HepG2 (cell line): ENCODE data around the gene SLCO2B1. TPM values are rescaled to one million over a fixed set of nuclear protein-coding genes. Genes with fewer than 3 reads are reported as not detected.
A peak's percentile ranks its signal among the peaks of the same experiment; 100 is the strongest.

ENCODE experiments used
- GPN1 ChIP-seq: sonication (generic); formaldehyde crosslinking; IDR thresholded peaks from 2 replicates; pipeline ENCODE4 v1.5.1; 2020; ENCODE audit warnings: missing genetic modification reagents, borderline replicate concordance
- HOXA9 ChIP-seq: sonication (generic); formaldehyde crosslinking; IDR thresholded peaks from 2 replicates; pipeline ENCODE4 v1.8.1; 2022; ENCODE audit warnings: missing genetic modification reagents, mild to moderate bottlenecking, moderate library complexity, borderline replicate concordance
- IRF2 ChIP-seq: IDR thresholded peaks from 2 replicates; pipeline ENCODE4 v1.6.1; 2018; ENCODE audit warnings: missing genetic modification reagents, missing compliant biosample characterization
- MATR3 ChIP-seq: sonication (generic); formaldehyde crosslinking; IDR thresholded peaks from 2 replicates; pipeline ENCODE4 v1.4.0; 2020; ENCODE audit warnings: missing genetic modification reagents
- STAT5B ChIP-seq: sonication (generic); formaldehyde crosslinking; IDR thresholded peaks from 2 replicates; pipeline ENCODE4 v1.4.0; 2020; ENCODE audit warnings: missing genetic modification reagents
- ZIK1 ChIP-seq: sonication (generic); formaldehyde crosslinking; IDR thresholded peaks from 2 replicates; pipeline ENCODE4 v1.5.0; 2020; ENCODE audit warnings: mild to moderate bottlenecking, low read depth, missing genetic modification reagents, borderline replicate concordance
- ZNF547 ChIP-seq: sonication (generic); formaldehyde crosslinking; IDR thresholded peaks from 2 replicates; pipeline ENCODE4 v1.5.1; 2020; ENCODE audit warnings: mild to moderate bottlenecking, missing genetic modification reagents
- ZNF766 ChIP-seq: sonication (generic); formaldehyde crosslinking; IDR thresholded peaks from 2 replicates; pipeline ENCODE4 v1.5.0; 2020; ENCODE audit warnings: missing genetic modification reagents, borderline replicate concordance
- ZSCAN20 ChIP-seq: sonication (generic); formaldehyde crosslinking; IDR thresholded peaks from 2 replicates; pipeline ENCODE4 v1.4.0; 2020; ENCODE audit warnings: missing genetic modification reagents, mild to moderate bottlenecking, borderline replicate concordance
- ZSCAN21 ChIP-seq: sonication (generic); formaldehyde crosslinking; IDR thresholded peaks from 2 replicates; pipeline ENCODE4 v1.8.0; 2022; ENCODE audit warnings: mild to moderate bottlenecking, missing genetic modification reagents, moderate library complexity, borderline replicate concordance
- polyA plus RNA-seq, 8 experiments: library from polyadenylated mRNA; depleted of rRNA in 3 of 8; stranded (reverse) in 7 of 8; unstranded in 1 of 8; fragments of >200 nt; fragmentation: Illumina TruSeq in 4 of 8; extraction: Trizol in 4 of 8; gene quantifications; 2 replicates each; pipeline versions ENCODE4 v1.2.1 to v1.2.3, GENCODE V29; 2011 to 2016; ENCODE audit warnings: low read depth in 4 of 8, missing spikeins in 1 of 8, mixed read lengths in 1 of 8; ENCODE audit not compliant: insufficient read depth in 1 of 8
- total RNA-seq, 5 experiments: library from RNA; depleted of rRNA; stranded (reverse); fragments of >200 nt; fragmentation: Illumina TruSeq; extraction: Trizol; gene quantifications; 2 replicates each; pipeline ENCODE4 v1.2.3, GENCODE V29; 2016; ENCODE audit warnings: low read depth in 1 of 5
- TF ChIP-seq, protein P1 (sequence below): sonication (generic); formaldehyde crosslinking; IDR thresholded peaks from 2 replicates; pipeline ENCODE4 v1.5.1; 2020; ENCODE audit warnings: mild to moderate bottlenecking, missing genetic modification reagents, moderate library complexity
- TF ChIP-seq, protein P2 (sequence below): sonication (generic); formaldehyde crosslinking; IDR thresholded peaks from 2 replicates; pipeline ENCODE4 v1.5.0; 2020; ENCODE audit warnings: missing genetic modification reagents, mild to moderate bottlenecking, borderline replicate concordance
- TF ChIP-seq, protein P3 (sequence below), 2 experiments: sonication (generic) in 1 of 2; formaldehyde crosslinking in 1 of 2; IDR thresholded peaks; 2 replicates each; pipeline versions ENCODE4 v1.4.0 to v1.6.1; 2016 to 2020; ENCODE audit warnings: borderline replicate concordance in 1 of 2, low read depth in 1 of 2, mild to moderate bottlenecking in 1 of 2, missing genetic modification reagents in 1 of 2
- TF ChIP-seq, protein P4 (sequence below): sonication (generic); formaldehyde crosslinking; IDR thresholded peaks from 2 replicates; pipeline ENCODE4 v1.4.0; 2020; ENCODE audit warnings: missing genetic modification reagents
- TF ChIP-seq, protein P5 (sequence below): IDR thresholded peaks from 2 replicates; pipeline ENCODE4 v1.6.1; 2016; ENCODE audit warnings: missing compliant biosample characterization, missing genetic modification reagents, borderline replicate concordance

Gene SLCO2B1
- total and polyA plus RNA-seq, 2 of the 13 experiments (the other 11 are each of a cell fraction or from before 2014, with no cell fraction given), result 15.3 to 19.8 TPM

DNA sequence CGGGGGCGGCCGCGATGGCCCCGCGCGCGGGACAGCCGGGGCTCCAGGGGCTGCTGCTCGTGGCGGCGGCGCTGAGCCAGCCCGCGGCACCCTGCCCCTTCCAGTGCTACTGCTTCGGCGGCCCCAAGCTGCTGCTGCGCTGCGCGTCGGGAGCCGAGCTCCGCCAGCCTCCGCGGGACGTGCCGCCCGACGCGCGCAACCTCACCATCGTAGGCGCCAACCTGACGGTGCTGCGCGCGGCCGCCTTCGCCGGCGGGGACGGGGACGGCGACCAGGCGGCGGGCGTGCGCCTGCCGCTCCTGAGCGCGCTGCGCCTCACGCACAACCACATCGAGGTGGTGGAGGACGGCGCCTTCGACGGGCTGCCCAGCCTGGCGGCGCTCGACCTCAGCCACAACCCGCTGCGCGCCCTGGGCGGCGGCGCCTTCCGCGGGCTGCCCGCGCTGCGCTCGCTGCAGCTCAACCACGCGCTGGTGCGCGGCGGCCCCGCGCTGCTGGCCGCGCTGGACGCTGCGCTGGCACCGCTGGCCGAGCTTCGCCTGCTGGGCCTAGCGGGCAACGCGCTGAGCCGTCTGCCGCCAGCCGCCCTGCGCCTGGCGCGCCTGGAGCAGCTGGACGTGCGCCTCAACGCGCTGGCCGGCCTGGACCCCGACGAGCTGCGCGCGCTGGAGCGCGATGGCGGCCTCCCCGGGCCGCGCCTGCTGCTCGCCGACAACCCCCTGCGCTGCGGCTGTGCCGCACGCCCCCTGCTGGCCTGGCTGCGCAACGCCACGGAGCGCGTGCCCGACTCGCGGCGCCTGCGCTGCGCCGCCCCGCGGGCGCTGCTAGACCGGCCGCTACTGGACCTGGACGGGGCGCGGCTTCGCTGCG is 90.4 kb downstream of the SLCO2B1 start (continued):
- TF ChIP-seq, protein P1, sequence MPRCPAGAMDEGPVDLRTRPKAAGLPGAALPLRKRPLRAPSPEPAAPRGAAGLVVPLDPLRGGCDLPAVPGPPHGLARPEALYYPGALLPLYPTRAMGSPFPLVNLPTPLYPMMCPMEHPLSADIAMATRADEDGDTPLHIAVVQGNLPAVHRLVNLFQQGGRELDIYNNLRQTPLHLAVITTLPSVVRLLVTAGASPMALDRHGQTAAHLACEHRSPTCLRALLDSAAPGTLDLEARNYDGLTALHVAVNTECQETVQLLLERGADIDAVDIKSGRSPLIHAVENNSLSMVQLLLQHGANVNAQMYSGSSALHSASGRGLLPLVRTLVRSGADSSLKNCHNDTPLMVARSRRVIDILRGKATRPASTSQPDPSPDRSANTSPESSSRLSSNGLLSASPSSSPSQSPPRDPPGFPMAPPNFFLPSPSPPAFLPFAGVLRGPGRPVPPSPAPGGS (CRISPR knock-in tag), result peak; percentile 77; the same call in 1 of the 2 replicates
- no peak for TF ChIP-seq STAT5B (CRISPR knock-in tag)
- TF ChIP-seq, protein P2, sequence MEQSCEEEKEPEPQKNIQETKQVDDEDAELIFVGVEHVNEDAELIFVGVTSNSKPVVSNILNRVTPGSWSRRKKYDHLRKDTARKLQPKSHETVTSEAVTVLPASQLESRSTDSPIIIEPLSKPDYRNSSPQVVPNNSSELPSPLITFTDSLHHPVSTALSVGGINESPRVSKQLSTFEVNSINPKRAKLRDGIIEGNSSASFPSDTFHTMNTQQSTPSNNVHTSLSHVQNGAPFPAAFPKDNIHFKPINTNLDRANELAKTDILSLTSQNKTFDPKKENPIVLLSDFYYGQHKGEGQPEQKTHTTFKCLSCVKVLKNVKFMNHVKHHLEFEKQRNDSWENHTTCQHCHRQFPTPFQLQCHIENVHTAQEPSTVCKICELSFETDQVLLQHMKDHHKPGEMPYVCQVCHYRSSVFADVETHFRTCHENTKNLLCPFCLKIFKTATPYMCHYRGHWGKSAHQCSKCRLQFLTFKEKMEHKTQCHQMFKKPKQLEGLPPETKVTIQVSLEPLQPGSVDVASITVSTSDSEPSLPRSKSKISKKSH (CRISPR knock-in tag), result no peak
- no peak for TF ChIP-seq IRF2 (CRISPR knock-in tag)
- peak; percentile 46; the same call in 1 of the 2 replicates for TF ChIP-seq ZSCAN20 (CRISPR knock-in tag)
- no peak; the same call in none of the 2 replicates for TF ChIP-seq ZIK1
- peak; percentile 70; the same call in 1 of the 2 replicates for TF ChIP-seq ZNF766
- no peak for TF ChIP-seq GPN1 (CRISPR knock-in tag)
- TF ChIP-seq, protein P3, sequence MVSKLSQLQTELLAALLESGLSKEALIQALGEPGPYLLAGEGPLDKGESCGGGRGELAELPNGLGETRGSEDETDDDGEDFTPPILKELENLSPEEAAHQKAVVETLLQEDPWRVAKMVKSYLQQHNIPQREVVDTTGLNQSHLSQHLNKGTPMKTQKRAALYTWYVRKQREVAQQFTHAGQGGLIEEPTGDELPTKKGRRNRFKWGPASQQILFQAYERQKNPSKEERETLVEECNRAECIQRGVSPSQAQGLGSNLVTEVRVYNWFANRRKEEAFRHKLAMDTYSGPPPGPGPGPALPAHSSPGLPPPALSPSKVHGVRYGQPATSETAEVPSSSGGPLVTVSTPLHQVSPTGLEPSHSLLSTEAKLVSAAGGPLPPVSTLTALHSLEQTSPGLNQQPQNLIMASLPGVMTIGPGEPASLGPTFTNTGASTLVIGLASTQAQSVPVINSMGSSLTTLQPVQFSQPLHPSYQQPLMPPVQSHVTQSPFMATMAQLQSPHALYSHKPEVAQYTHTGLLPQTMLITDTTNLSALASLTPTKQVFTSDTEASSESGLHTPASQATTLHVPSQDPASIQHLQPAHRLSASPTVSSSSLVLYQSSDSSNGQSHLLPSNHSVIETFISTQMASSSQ (IDR thresholded peaks at IDR 0.05; ENCODE audit: low read depth), result no peak
- TF ChIP-seq, protein P3 (CRISPR knock-in tag; IDR thresholded peaks at IDR 0.05; ENCODE audit: borderline replicate concordance), result 0 out of 2 replicates have a peak, but pooled peaks have one; percentile 19
- no peak for TF ChIP-seq MATR3 (CRISPR knock-in tag)
- peak; percentile 45; the same call in 1 of the 2 replicates for TF ChIP-seq ZNF547 (CRISPR knock-in tag)
- TF ChIP-seq ZSCAN21 (CRISPR knock-in tag), result no peak
- TF ChIP-seq HOXA9 (CRISPR knock-in tag), result no peak
- TF ChIP-seq, protein P4, sequence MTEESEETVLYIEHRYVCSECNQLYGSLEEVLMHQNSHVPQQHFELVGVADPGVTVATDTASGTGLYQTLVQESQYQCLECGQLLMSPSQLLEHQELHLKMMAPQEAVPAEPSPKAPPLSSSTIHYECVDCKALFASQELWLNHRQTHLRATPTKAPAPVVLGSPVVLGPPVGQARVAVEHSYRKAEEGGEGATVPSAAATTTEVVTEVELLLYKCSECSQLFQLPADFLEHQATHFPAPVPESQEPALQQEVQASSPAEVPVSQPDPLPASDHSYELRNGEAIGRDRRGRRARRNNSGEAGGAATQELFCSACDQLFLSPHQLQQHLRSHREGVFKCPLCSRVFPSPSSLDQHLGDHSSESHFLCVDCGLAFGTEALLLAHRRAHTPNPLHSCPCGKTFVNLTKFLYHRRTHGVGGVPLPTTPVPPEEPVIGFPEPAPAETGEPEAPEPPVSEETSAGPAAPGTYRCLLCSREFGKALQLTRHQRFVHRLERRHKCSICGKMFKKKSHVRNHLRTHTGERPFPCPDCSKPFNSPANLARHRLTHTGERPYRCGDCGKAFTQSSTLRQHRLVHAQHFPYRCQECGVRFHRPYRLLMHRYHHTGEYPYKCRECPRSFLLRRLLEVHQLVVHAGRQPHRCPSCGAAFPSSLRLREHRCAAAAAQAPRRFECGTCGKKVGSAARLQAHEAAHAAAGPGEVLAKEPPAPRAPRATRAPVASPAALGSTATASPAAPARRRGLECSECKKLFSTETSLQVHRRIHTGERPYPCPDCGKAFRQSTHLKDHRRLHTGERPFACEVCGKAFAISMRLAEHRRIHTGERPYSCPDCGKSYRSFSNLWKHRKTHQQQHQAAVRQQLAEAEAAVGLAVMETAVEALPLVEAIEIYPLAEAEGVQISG (CRISPR knock-in tag), result peak; percentile 64
- TF ChIP-seq, protein P5, sequence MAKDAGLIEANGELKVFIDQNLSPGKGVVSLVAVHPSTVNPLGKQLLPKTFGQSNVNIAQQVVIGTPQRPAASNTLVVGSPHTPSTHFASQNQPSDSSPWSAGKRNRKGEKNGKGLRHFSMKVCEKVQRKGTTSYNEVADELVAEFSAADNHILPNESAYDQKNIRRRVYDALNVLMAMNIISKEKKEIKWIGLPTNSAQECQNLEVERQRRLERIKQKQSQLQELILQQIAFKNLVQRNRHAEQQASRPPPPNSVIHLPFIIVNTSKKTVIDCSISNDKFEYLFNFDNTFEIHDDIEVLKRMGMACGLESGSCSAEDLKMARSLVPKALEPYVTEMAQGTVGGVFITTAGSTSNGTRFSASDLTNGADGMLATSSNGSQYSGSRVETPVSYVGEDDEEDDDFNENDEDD, result peak; percentile 74
